PC-9 (cell line): ENCODE results near the gene FAM184B.

Experiments used
- EZH2 ChIP-seq: fragments of 200-600 bp; sonication (generic); IDR thresholded peaks from 2 replicates; pipeline ENCODE4 v1.8.0; 2017; ENCODE audit warnings: antibody characterized with exemption, low read depth
- TF ChIP-seq, protein P1 (sequence below): fragments of 200-600 bp; sonication (generic); conservative IDR thresholded peaks from 2 replicates; pipeline ENCODE4 v1.6.1; 2017; ENCODE audit warnings: mixed run types, antibody characterized with exemption, mild to moderate bottlenecking, moderate library complexity

DNA sequence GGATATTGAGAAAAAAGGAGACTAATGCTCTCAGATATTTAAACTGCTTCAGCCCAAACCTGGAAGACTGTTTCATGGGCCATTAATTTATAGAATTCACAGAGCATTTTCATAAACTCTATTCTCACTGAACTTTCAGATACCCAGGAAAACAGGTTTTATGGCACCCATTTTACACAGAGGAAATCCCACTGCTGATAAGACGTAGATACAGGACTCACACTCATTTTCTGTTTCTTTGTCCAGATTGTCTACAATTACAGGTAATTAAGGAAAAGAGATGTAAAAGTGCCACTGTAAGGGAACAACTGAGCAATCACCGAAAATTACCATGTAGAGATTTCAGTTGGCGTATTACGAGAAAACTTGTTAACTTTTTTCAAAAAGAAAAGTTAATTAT, 83.3 kb downstream of the FAM184B start:
- TF ChIP-seq, protein P1, sequence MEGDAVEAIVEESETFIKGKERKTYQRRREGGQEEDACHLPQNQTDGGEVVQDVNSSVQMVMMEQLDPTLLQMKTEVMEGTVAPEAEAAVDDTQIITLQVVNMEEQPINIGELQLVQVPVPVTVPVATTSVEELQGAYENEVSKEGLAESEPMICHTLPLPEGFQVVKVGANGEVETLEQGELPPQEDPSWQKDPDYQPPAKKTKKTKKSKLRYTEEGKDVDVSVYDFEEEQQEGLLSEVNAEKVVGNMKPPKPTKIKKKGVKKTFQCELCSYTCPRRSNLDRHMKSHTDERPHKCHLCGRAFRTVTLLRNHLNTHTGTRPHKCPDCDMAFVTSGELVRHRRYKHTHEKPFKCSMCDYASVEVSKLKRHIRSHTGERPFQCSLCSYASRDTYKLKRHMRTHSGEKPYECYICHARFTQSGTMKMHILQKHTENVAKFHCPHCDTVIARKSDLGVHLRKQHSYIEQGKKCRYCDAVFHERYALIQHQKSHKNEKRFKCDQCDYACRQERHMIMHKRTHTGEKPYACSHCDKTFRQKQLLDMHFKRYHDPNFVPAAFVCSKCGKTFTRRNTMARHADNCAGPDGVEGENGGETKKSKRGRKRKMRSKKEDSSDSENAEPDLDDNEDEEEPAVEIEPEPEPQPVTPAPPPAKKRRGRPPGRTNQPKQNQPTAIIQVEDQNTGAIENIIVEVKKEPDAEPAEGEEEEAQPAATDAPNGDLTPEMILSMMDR: no peak
- TF ChIP-seq EZH2: no peak
